GM12878 (cell line): ENCODE results near the gene MACROD2. TPM values are rescaled to one million over a fixed set of nuclear protein-coding genes. Genes with fewer than 3 reads are reported as not detected.

ENCODE experiments used
- ATAC-seq: fragments of 200-7000 bp; cut with Tn5 transposase; 3 replicates; pipeline ENCODE4 v1.9.1; 2020; ENCODE audit warnings: mild to moderate bottlenecking, moderate library complexity
- BruUV-seq: library from RNA; stranded (reverse); fragments of 400-500 nt; replicated peaks from 2 replicates; lab custom pipeline; 2021; lab: Mats Ljungman, UMichigan
- CTCF ChIA-PET: fragments of 300-600 bp; sonication (Branson Sonifier 250); formaldehyde crosslinking; extraction: SDS; loops from one replicate; lab custom pipeline; 2021; ENCODE audit warnings: inconsistent platforms; lab: Yijun Ruan, JAX
- POLR2A ChIA-PET: fragments of 350-600 bp; formaldehyde crosslinking; extraction: SDS; loops from one replicate; lab custom pipeline; 2021; ENCODE audit warnings: inconsistent platforms; lab: Charles Lee
- RAD21 ChIA-PET: fragments of 300-600 bp; sonication (Branson Sonifier 250); formaldehyde crosslinking; loops from one replicate; lab custom pipeline; 2023; ENCODE audit warnings: antibody characterized with exemption; ENCODE audit not compliant: unreplicated experiment; lab: Charles Lee
- SMC1A ChIA-PET: fragments of 300-600 bp; sonication (Branson Sonifier 250); formaldehyde crosslinking; loops from one replicate; lab custom pipeline; 2023; ENCODE audit not compliant: unreplicated experiment, uncharacterized antibody; lab: Charles Lee
- DNase-seq: peaks from one replicate; pipeline ENCODE4 v3.0.0-alpha.2; 2011; ENCODE audit warnings: low read depth, low spot score
- FAIRE-seq: peaks from 3 replicates; lab custom pipeline; 2011; peaks lifted over from hg19 to GRCh38; lab: Jason Lieb, UNC
- H2AFZ ChIP-seq: 2 replicates; pipeline ENCODE4 v1.6.0; 2011; ENCODE audit warnings: low read depth, low read length, control low read depth; ENCODE audit not compliant: control insufficient read depth
- H3K27ac ChIP-seq: 2 replicates; pipeline ENCODE4 v1.5.1; 2011; ENCODE audit warnings: control low read depth; ENCODE audit not compliant: control insufficient read depth, insufficient read depth
- H3K27me3 ChIP-seq, 2 experiments: replicated peaks in 1 of 2; 2 replicates each; pipeline versions ENCODE4 v1.6.0 to v1.6.1; 2011; ENCODE audit warnings: low read length in 1 of 2; ENCODE audit not compliant: control insufficient read depth in 2 of 2, insufficient read depth in 2 of 2
- H3K36me3 ChIP-seq, 2 experiments: 2 replicates each; pipeline ENCODE4 v1.5.1; 2011; ENCODE audit warnings: low read length in 1 of 2; ENCODE audit not compliant: control insufficient read depth in 2 of 2, insufficient read depth in 2 of 2
- H3K4me1 ChIP-seq: 2 replicates; pipeline ENCODE4 v1.6.1; 2011; ENCODE audit warnings: mild to moderate bottlenecking, low read length, moderate library complexity, mixed read lengths; ENCODE audit not compliant: control insufficient read depth, insufficient read depth
- H3K4me2 ChIP-seq: 2 replicates; pipeline ENCODE4 v1.6.0; 2011; ENCODE audit warnings: control low read depth; ENCODE audit not compliant: control insufficient read depth, insufficient read depth
- H3K4me3 ChIP-seq: fragments of 200-600 bp; sonication (generic); 2 replicates; pipeline ENCODE4 v1.5.1; 2016
- H3K79me2 ChIP-seq: 2 replicates; pipeline ENCODE4 v1.6.0; 2011; ENCODE audit warnings: low read length; ENCODE audit not compliant: control insufficient read depth, insufficient read depth
- H3K9ac ChIP-seq: 2 replicates; pipeline ENCODE4 v1.8.0; 2011; ENCODE audit warnings: low read length, control low read depth, mixed read lengths; ENCODE audit not compliant: control insufficient read depth, insufficient read depth
- H3K9me3 ChIP-seq: replicated peaks from 3 replicates; pipeline ENCODE4 v1.5.1; 2011; ENCODE audit warnings: mild to moderate bottlenecking, low read length; ENCODE audit not compliant: control insufficient read depth, insufficient read depth
- H4K20me1 ChIP-seq: 2 replicates; pipeline ENCODE4 v1.6.0; 2011; ENCODE audit not compliant: control insufficient read depth, insufficient read depth
- CEBPB ChIP-seq, 2 experiments: fragments of 150-350 bp in 1 of 2; IDR thresholded peaks; 2 replicates each; pipeline ENCODE4 v1.6.1; 2012 to 2014; ENCODE audit warnings: low read depth in 2 of 2, low read length in 2 of 2, borderline replicate concordance in 1 of 2, inconsistent platforms in 1 of 2
- ESRRA ChIP-seq: IDR thresholded peaks from 2 replicates; pipeline ENCODE4 v1.6.1; 2012; ENCODE audit warnings: mild to moderate bottlenecking, low read length, improper control_type of control experiment
- IKZF2 ChIP-seq, 2 experiments: fragments of 450-650 bp; IDR thresholded peaks; 2 replicates each; pipeline ENCODE4 v1.6.1; 2017; ENCODE audit warnings: mild to moderate bottlenecking in 2 of 2, moderate library complexity in 2 of 2
- KAT2A ChIP-seq: conservative IDR thresholded peaks from 2 replicates; pipeline ENCODE4 v1.6.1; 2011; ENCODE audit warnings: low read depth, low read length; ENCODE audit not compliant: control insufficient read depth
- NR2C2 ChIP-seq: IDR thresholded peaks from 2 replicates; pipeline ENCODE4 v1.6.1; 2011; ENCODE audit warnings: borderline replicate concordance, low read depth; ENCODE audit not compliant: control insufficient read depth, insufficient read length
- NR2F1 ChIP-seq: fragments of 450-650 bp; conservative IDR thresholded peaks from 2 replicates; pipeline ENCODE4 v1.6.1; 2017; ENCODE audit warnings: mild to moderate bottlenecking
- NRF1 ChIP-seq: conservative IDR thresholded peaks from 2 replicates; pipeline ENCODE4 v1.6.1; 2011; ENCODE audit warnings: mild to moderate bottlenecking, low read depth, low read length, improper control_type of control experiment
- PAX5 ChIP-seq: IDR thresholded peaks from 2 replicates; pipeline ENCODE4 v1.6.1; 2011; ENCODE audit warnings: low read depth, low read length, borderline replicate concordance
- PML ChIP-seq: IDR thresholded peaks from 2 replicates; pipeline ENCODE4 v1.6.1; 2012; ENCODE audit warnings: low read length, inconsistent platforms
- POLR2A ChIP-seq: IDR thresholded peaks from 2 replicates; pipeline ENCODE4 v1.6.1; 2011; ENCODE audit warnings: low read depth, mild to moderate bottlenecking, low read length
- RCOR1 ChIP-seq: conservative IDR thresholded peaks from 2 replicates; pipeline ENCODE4 v1.6.1; 2012; ENCODE audit warnings: low read depth, low read length, improper control_type of control experiment
- SREBF1 ChIP-seq: IDR thresholded peaks from 2 replicates; pipeline ENCODE4 v1.6.1; 2012; ENCODE audit warnings: mild to moderate bottlenecking, low read length
- STAT3 ChIP-seq: IDR thresholded peaks from 2 replicates; pipeline ENCODE4 v1.6.1; 2011; ENCODE audit warnings: low read depth, low read length, improper control_type of control experiment
- TARDBP ChIP-seq: IDR thresholded peaks from 2 replicates; pipeline ENCODE4 v1.6.1; 2016; ENCODE audit warnings: borderline replicate concordance
- WGBS: methylation state at CpG from one replicate; pipeline ENCODE4 v1.1.6; 2016; ENCODE audit warnings: low lambda C conversion rate; ENCODE audit not compliant: insufficient replicate concordance, insufficient coverage; ENCODE audit errors: missing lambda C conversion rate; 5-methylcytosine and 5-hydroxymethylcytosine counted together
- in situ Hi-C: fragments of 300-500 bp; cut with MboI; formaldehyde crosslinking; loops from 9 replicates; pipeline ENCODE4 v1.14.3; 2018; ENCODE audit warnings: mixed read lengths
- intact Hi-C: fragments of 100-400 bp; cut with micrococcal nuclease; formaldehyde crosslinking; loops from one replicate; pipeline ENCODE4 v1.14.2; 2022; ENCODE audit not compliant: unreplicated experiment
- polyA plus RNA-seq, 11 experiments: library from polyadenylated mRNA; depleted of rRNA in 4 of 11; unstranded in 6 of 11; stranded (reverse) in 5 of 11; fragments of >200 nt; fragmentation: Nextera tagmentation in 4 of 11; fragmentation: Illumina TruSeq in 1 of 11; extraction: Ambion mirVana in 4 of 11; extraction: Trizol in 1 of 11; gene quantifications; 1 replicate in 1 of 11; 2 replicates in 10 of 11; pipeline versions ENCODE4 v1.2.1 to v1.2.3, GENCODE V29; 2011 to 2016; ENCODE audit warnings: inconsistent platforms in 2 of 11, missing spikeins in 2 of 11, low read depth in 1 of 11
- total RNA-seq, 4 experiments: library from RNA; depleted of rRNA in 3 of 4; stranded (reverse); fragments of >200 nt in 3 of 4; fragmentation: Illumina TruSeq in 1 of 4; extraction: Trizol in 1 of 4; gene quantifications; 2 replicates each; pipeline versions ENCODE4 v1.2.1 to v1.2.3, GENCODE V29; 2013 to 2021
- TF ChIP-seq, protein P1 (sequence below): IDR thresholded peaks from 2 replicates; pipeline ENCODE4 v1.6.1; 2012; ENCODE audit warnings: low read length, inconsistent platforms
- TF ChIP-seq, protein P2 (sequence below): IDR thresholded peaks from 2 replicates; pipeline ENCODE4 v1.6.1; 2012; ENCODE audit warnings: low read depth, low read length, improper control_type of control experiment
- TF ChIP-seq, protein P3 (sequence below): fragments of 450-650 bp; IDR thresholded peaks from 2 replicates; pipeline ENCODE4 v1.6.1; 2017; ENCODE audit warnings: mild to moderate bottlenecking
- TF ChIP-seq, protein P4 (sequence below): fragments of 450-650 bp; IDR thresholded peaks from 2 replicates; pipeline ENCODE4 v1.6.1; 2017; ENCODE audit warnings: borderline replicate concordance
- TF ChIP-seq, protein P5 (sequence below): fragments of 450-650 bp; IDR thresholded peaks from 2 replicates; pipeline ENCODE4 v1.6.1; 2017; ENCODE audit warnings: low read depth, mild to moderate bottlenecking, moderate library complexity

The MACROD2 gene
- total and polyA plus RNA-seq, 10 of the 15 experiments (the other 5 are each of a cell fraction or from before 2014, with no cell fraction given) = 1.1 to 21.5 (median 2.2) TPM

DNA sequence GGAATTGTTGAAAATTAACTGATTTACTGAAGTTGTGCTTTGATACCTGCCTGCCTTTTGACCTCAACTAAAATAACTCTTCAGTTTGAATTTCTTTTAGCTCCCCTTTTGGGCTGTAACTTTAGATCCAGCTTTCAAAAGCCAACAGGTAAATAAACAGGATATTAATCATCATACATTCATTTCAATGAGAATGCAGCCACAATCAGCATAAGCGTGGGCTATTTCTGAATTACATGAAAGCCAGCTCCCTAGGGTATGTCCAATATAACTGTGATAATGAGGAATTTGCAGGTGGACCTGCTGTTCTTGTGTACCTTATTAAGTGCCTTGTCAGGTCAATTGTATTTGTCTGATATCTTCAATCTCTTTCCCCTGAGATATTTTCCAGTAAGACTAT is 1747.3 kb downstream of the MACROD2 start:
- POLR2A ChIA-PET = no interaction called here
- no peak for ATAC-seq

More for the DNA sequence above, 1747.3 kb downstream of the MACROD2 start:
- Histone ChIP-seq H3K36me3 (no peaks in the 10 kb centered on the region), H3K27ac (no peak overlapping the region), H3K9ac (no peak overlapping the region), H3K79me2 (no peaks in the 10 kb centered on the region), H3K27me3 (no peaks in the 10 kb centered on the region), H3K4me2 (no peak overlapping the region), H3K9me3 (no peaks in the 10 kb centered on the region; the same call in 2 of the 3 replicates), H4K20me1 (no peaks in the 10 kb centered on the region), H3K4me1 (no peaks in the 10 kb centered on the region), H2AFZ (no peak overlapping the region), H3K4me3 (no peak overlapping the region)
- CTCF ChIA-PET = no interaction called here
- WGBS = 72% methylated on average over 1 of the region's 1 CpG
- FAIRE-seq (no peak), DNase-seq (no peak)
- TF ChIP-seq IKZF2 (IDR thresholded peaks at IDR 0.05) (no peak), NR2C2 (no peak), PAX5 (no peak), TARDBP (no peak), KAT2A (no peak), PML (no peak), RCOR1 (no peak), NR2F1 (no peak), CEBPB (IDR thresholded peaks at IDR 0.05; ENCODE audit: borderline replicate concordance in 1 of 2, low read depth in 2 of 2, low read length in 2 of 2) (no peak), POLR2A (no peak), ESRRA (no peak), STAT3 (no peak), SREBF1 (no peak), NRF1 (no peak)
- TF ChIP-seq, protein P1, sequence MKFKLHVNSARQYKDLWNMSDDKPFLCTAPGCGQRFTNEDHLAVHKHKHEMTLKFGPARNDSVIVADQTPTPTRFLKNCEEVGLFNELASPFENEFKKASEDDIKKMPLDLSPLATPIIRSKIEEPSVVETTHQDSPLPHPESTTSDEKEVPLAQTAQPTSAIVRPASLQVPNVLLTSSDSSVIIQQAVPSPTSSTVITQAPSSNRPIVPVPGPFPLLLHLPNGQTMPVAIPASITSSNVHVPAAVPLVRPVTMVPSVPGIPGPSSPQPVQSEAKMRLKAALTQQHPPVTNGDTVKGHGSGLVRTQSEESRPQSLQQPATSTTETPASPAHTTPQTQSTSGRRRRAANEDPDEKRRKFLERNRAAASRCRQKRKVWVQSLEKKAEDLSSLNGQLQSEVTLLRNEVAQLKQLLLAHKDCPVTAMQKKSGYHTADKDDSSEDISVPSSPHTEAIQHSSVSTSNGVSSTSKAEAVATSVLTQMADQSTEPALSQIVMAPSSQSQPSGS = no peak
- TF ChIP-seq, protein P2, sequence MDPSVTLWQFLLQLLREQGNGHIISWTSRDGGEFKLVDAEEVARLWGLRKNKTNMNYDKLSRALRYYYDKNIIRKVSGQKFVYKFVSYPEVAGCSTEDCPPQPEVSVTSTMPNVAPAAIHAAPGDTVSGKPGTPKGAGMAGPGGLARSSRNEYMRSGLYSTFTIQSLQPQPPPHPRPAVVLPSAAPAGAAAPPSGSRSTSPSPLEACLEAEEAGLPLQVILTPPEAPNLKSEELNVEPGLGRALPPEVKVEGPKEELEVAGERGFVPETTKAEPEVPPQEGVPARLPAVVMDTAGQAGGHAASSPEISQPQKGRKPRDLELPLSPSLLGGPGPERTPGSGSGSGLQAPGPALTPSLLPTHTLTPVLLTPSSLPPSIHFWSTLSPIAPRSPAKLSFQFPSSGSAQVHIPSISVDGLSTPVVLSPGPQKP = no peak
- TF ChIP-seq, protein P3, sequence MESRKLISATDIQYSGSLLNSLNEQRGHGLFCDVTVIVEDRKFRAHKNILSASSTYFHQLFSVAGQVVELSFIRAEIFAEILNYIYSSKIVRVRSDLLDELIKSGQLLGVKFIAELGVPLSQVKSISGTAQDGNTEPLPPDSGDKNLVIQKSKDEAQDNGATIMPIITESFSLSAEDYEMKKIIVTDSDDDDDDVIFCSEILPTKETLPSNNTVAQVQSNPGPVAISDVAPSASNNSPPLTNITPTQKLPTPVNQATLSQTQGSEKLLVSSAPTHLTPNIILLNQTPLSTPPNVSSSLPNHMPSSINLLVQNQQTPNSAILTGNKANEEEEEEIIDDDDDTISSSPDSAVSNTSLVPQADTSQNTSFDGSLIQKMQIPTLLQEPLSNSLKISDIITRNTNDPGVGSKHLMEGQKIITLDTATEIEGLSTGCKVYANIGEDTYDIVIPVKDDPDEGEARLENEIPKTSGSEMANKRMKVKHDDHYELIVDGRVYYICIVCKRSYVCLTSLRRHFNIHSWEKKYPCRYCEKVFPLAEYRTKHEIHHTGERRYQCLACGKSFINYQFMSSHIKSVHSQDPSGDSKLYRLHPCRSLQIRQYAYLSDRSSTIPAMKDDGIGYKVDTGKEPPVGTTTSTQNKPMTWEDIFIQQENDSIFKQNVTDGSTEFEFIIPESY = no peak
- TF ChIP-seq, protein P4, sequence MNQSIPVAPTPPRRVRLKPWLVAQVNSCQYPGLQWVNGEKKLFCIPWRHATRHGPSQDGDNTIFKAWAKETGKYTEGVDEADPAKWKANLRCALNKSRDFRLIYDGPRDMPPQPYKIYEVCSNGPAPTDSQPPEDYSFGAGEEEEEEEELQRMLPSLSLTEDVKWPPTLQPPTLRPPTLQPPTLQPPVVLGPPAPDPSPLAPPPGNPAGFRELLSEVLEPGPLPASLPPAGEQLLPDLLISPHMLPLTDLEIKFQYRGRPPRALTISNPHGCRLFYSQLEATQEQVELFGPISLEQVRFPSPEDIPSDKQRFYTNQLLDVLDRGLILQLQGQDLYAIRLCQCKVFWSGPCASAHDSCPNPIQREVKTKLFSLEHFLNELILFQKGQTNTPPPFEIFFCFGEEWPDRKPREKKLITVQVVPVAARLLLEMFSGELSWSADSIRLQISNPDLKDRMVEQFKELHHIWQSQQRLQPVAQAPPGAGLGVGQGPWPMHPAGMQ = no peak
- TF ChIP-seq, protein P5, sequence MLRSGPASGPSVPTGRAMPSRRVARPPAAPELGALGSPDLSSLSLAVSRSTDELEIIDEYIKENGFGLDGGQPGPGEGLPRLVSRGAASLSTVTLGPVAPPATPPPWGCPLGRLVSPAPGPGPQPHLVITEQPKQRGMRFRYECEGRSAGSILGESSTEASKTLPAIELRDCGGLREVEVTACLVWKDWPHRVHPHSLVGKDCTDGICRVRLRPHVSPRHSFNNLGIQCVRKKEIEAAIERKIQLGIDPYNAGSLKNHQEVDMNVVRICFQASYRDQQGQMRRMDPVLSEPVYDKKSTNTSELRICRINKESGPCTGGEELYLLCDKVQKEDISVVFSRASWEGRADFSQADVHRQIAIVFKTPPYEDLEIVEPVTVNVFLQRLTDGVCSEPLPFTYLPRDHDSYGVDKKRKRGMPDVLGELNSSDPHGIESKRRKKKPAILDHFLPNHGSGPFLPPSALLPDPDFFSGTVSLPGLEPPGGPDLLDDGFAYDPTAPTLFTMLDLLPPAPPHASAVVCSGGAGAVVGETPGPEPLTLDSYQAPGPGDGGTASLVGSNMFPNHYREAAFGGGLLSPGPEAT = no peak
- SMC1A ChIA-PET = no interaction called here
- RAD21 ChIA-PET = no interaction called here
- intact Hi-C loops (no loop called here), in situ Hi-C loops (no loop called here)
- no TSS peak for BruUV-seq
